K562 (cell line): ENCODE results near the gene CBFA2T2. TPM values are rescaled to one million over a fixed set of nuclear protein-coding genes. Genes with fewer than 3 reads are reported as not detected.
A peak's percentile ranks its signal among the peaks of the same experiment; 100 is the strongest.

Experiments
- ARID3B ChIP-seq: fragments of 250-450 bp; sonication (Bioruptor Pico); IDR thresholded peaks from 2 replicates; pipeline ENCODE4 v1.4.0; 2020; ENCODE audit warnings: borderline replicate concordance
- C11orf30 ChIP-seq: fragments of 450-650 bp; IDR thresholded peaks from 2 replicates; pipeline ENCODE4 v1.6.1; 2016; ENCODE audit warnings: low read depth, mild to moderate bottlenecking
- CBX5 ChIP-seq: IDR thresholded peaks from 2 replicates; pipeline ENCODE4 v1.6.1; 2014; ENCODE audit warnings: low read depth, borderline replicate concordance
- CCNT2 ChIP-seq: IDR thresholded peaks from 2 replicates; pipeline ENCODE4 v1.6.1; 2011; ENCODE audit warnings: borderline replicate concordance, low read depth, mild to moderate bottlenecking, moderate library complexity, mixed read lengths, low read length; ENCODE audit not compliant: insufficient read length; ENCODE audit errors: extremely low read depth
- CREB3 ChIP-seq: fragments of 450-650 bp; conservative IDR thresholded peaks from 2 replicates; pipeline ENCODE4 v1.6.1; 2016; ENCODE audit warnings: missing genetic modification characterization, low read depth, mild to moderate bottlenecking, missing compliant biosample characterization, moderate library complexity
- DIDO1 ChIP-seq: fragments of 450-650 bp; IDR thresholded peaks from 2 replicates; pipeline ENCODE4 v1.6.1; 2016; ENCODE audit warnings: low read depth, missing biosample characterization, missing genetic modification characterization
- DLX4 ChIP-seq: fragments of 250-450 bp; sonication (Bioruptor Pico); IDR thresholded peaks from 2 replicates; pipeline ENCODE4 v1.6.1; 2021; ENCODE audit warnings: mild to moderate bottlenecking
- DPF2 ChIP-seq: fragments of 450-650 bp; IDR thresholded peaks from 2 replicates; pipeline ENCODE4 v1.6.1; 2016
- EGR1 ChIP-seq: fragments of 450-650 bp; conservative IDR thresholded peaks from 2 replicates; pipeline ENCODE4 v1.6.1; 2017; ENCODE audit warnings: mild to moderate bottlenecking
- GTF2E2 ChIP-seq: fragments of 200-800 bp; sonication (Bioruptor generic); IDR thresholded peaks from 2 replicates; pipeline ENCODE4 v1.6.1; 2016; ENCODE audit warnings: missing genetic modification characterization, missing compliant biosample characterization
- HMGXB4 ChIP-seq: sonication (generic); formaldehyde crosslinking; IDR thresholded peaks from 2 replicates; pipeline ENCODE4 v1.8.1; 2023; ENCODE audit warnings: mild to moderate bottlenecking, missing genetic modification reagents
- KDM5B ChIP-seq: fragments of 200-600 bp; sonication (generic); IDR thresholded peaks from 2 replicates; pipeline ENCODE4 v1.6.1; 2012; ENCODE audit warnings: low read depth, mild to moderate bottlenecking, moderate library complexity, low read length, control low read depth, inconsistent platforms; ENCODE audit not compliant: insufficient replicate concordance
- NFE2 ChIP-seq: IDR thresholded peaks from 2 replicates; pipeline ENCODE4 v1.6.1; 2014; ENCODE audit warnings: antibody characterized with exemption, low read depth
- NR2C2 ChIP-seq, 2 experiments: fragments of 200-800 bp in 1 of 2; sonication (Bioruptor generic) in 1 of 2; sonication (generic) in 1 of 2; formaldehyde crosslinking in 1 of 2; IDR thresholded peaks; 2 replicates each; pipeline versions ENCODE4 v1.6.1 to v1.8.0; 2016 to 2022; ENCODE audit warnings: mild to moderate bottlenecking in 1 of 2, missing compliant biosample characterization in 1 of 2, missing genetic modification characterization in 1 of 2, missing genetic modification reagents in 1 of 2
- PHF20 ChIP-seq: fragments of 450-650 bp; IDR thresholded peaks from 2 replicates; pipeline ENCODE4 v1.6.1; 2018; ENCODE audit not compliant: partially characterized antibody
- RUNX1 ChIP-seq: sonication (generic); IDR thresholded peaks from 2 replicates; pipeline ENCODE4 v1.6.1; 2016; ENCODE audit warnings: antibody characterized with exemption, low read depth
- TCF7L2 ChIP-seq: fragments of 150-350 bp; IDR thresholded peaks from 2 replicates; pipeline ENCODE4 v1.6.1; 2016; ENCODE audit warnings: low read depth, mild to moderate bottlenecking, low read length, moderate library complexity
- ZBTB43 ChIP-seq: sonication (generic); formaldehyde crosslinking; IDR thresholded peaks from 2 replicates; pipeline ENCODE4 v1.8.0; 2023; ENCODE audit warnings: mild to moderate bottlenecking, missing genetic modification reagents
- ZNF12 ChIP-seq: sonication (generic); formaldehyde crosslinking; IDR thresholded peaks from 2 replicates; pipeline ENCODE4 v1.4.0; 2020; ENCODE audit warnings: mild to moderate bottlenecking, missing genetic modification reagents
- ZNF274 ChIP-seq: IDR thresholded peaks from 2 replicates; pipeline ENCODE4 v1.6.1; 2011; ENCODE audit warnings: low read depth, mild to moderate bottlenecking, low read length, moderate library complexity, borderline replicate concordance
- ZNF408 ChIP-seq: fragments of 250-450 bp; sonication (Bioruptor Pico); IDR thresholded peaks from 2 replicates; pipeline ENCODE4 v1.4.0; 2020; ENCODE audit warnings: low read depth, mild to moderate bottlenecking, moderate library complexity
- ZNF695 ChIP-seq: fragments of 450-650 bp; formaldehyde crosslinking; IDR thresholded peaks from 2 replicates; pipeline ENCODE4 v1.4.0; 2020; ENCODE audit warnings: mild to moderate bottlenecking, moderate library complexity
- ZNF707 ChIP-seq: fragments of 250-450 bp; sonication (Bioruptor Pico); conservative IDR thresholded peaks from 2 replicates; pipeline ENCODE4 v1.8.0; 2022; ENCODE audit warnings: inconsistent platforms, mild to moderate bottlenecking, moderate library complexity
- ZSCAN32 ChIP-seq: fragments of 450-650 bp; formaldehyde crosslinking; IDR thresholded peaks from 2 replicates; pipeline ENCODE4 v1.4.0; 2020; ENCODE audit warnings: mild to moderate bottlenecking, moderate library complexity
- polyA plus RNA-seq, 8 experiments: library from polyadenylated mRNA; depleted of rRNA in 4 of 8; stranded (reverse) in 5 of 8; unstranded in 3 of 8; fragments of >200 nt; fragmentation: Nextera tagmentation in 2 of 8; fragmentation: Illumina TruSeq in 1 of 8; extraction: Ambion mirVana in 2 of 8; extraction: Trizol in 1 of 8; gene quantifications; 2 replicates each; pipeline versions ENCODE4 v1.2.1 to v1.2.3, GENCODE V29; 2011 to 2014; ENCODE audit warnings: inconsistent platforms in 1 of 8, missing spikeins in 1 of 8
- total RNA-seq, 7 experiments: library from RNA; depleted of rRNA in 6 of 7; stranded (reverse); fragments of >200 nt in 6 of 7; fragmentation: Illumina TruSeq in 2 of 7; extraction: Trizol in 2 of 7; gene quantifications; 2 replicates each; pipeline versions ENCODE4 v1.2.1 to v1.2.3, GENCODE V29; 2011 to 2021; ENCODE audit warnings: low replicate concordance in 1 of 7

The CBFA2T2 gene
- total and polyA plus RNA-seq, 9 of the 15 experiments (the other 6 are each of a cell fraction or from before 2014, with no cell fraction given): 0.27 to 9.6 (median 5.8) TPM

- TF ChIP-seq ARID3B (CRISPR knock-in tag) (no peak), EGR1 (no peak; the same call in 1 of the 2 replicates), ZNF707 (CRISPR knock-in tag) (no peak), CCNT2 (peak; percentile 59), RUNX1 (no peak), DIDO1 (no peak), DPF2 (peak; percentile 53), C11orf30 (no peak), ZNF12 (CRISPR knock-in tag) (no peak), ZSCAN32 (no peak), CREB3 (tag) (no peak), NFE2 (no peak), ZNF695 (CRISPR knock-in tag) (no peak), GTF2E2 (tag) (peak; percentile 74; the same call in 1 of the 2 replicates), KDM5B (peak; percentile 93), CBX5 (no peak), NR2C2 (CRISPR knock-in tag; IDR thresholded peaks at IDR 0.05) (no peak), NR2C2 (tag; IDR thresholded peaks at IDR 0.05) (peak; percentile 40; the same call in 1 of the 2 replicates), DLX4 (CRISPR knock-in tag) (no peak), ZNF274 (no peak), ZNF408 (no peak), HMGXB4 (CRISPR knock-in tag) (no peak), TCF7L2 (no peak), PHF20 (peak; percentile 60), ZBTB43 (CRISPR knock-in tag) (no peak)
Observed at GRCh38 chr20:33489495-33490022, 337 bp upstream of the CBFA2T2 start (continued).
